ENCODE data around the gene INAFM2.

INAFM2 gene

GRCh38 chr15:40330368-40330836, 6.9 kb downstream of the INAFM2 start:
- DNase-seq: no peak

GRCh38 chr15:40331026-40331425, 7.5 kb downstream of the INAFM2 start:
- no peak for DNase-seq

- DNase-seq: no peak
These were observed 8.1 kb downstream of the INAFM2 start for GRCh38 chr15:40331637-40332036.

- DNase-seq: no peak
These were observed 8.8 kb downstream of the INAFM2 start for GRCh38 chr15:40332113-40332781.

GRCh38 chr15:40333922-40334492, 10.5 kb downstream of the INAFM2 start:
- no peak for DNase-seq

- no peak for DNase-seq
These were observed 11.0 kb downstream of the INAFM2 start for GRCh38 chr15:40334541-40334940.

GRCh38 chr15:40334941-40335795, 11.7 kb downstream of the INAFM2 start:
- DNase-seq: no peak

GRCh38 chr15:40335938-40336743, 12.6 kb downstream of the INAFM2 start:
- DNase-seq: no peak

GRCh38 chr15:40336744-40337122, 13.2 kb downstream of the INAFM2 start:
- DNase-seq: no peak

- DNase-seq: no peak
These were observed 14.1 kb downstream of the INAFM2 start for GRCh38 chr15:40337597-40337996.

- peak; percentile 32 for DNase-seq
These were observed 14.7 kb downstream of the INAFM2 start for GRCh38 chr15:40338041-40338657.

GRCh38 chr15:40338921-40339620, 15.6 kb downstream of the INAFM2 start:
- no peak for DNase-seq

GRCh38 chr15:40339621-40339945, 16.1 kb downstream of the INAFM2 start:
- DNase-seq: no peak

- no peak for DNase-seq
These were observed 16.7 kb downstream of the INAFM2 start for GRCh38 chr15:40340038-40340739.

GRCh38 chr15:40340740-40341400, 17.4 kb downstream of the INAFM2 start, which contains the start of gene CCDC9B:
Gene CCDC9B, minus strand, starts transcription at chr15:40340939. Its CDS starts 120 bp downstream, at chr15:40340819.
- DNase-seq: no peak

GRCh38 chr15:40342416-40343320, 19.2 kb downstream of the INAFM2 start:
- no peak for DNase-seq

- no peak for DNase-seq
These were observed 20.0 kb downstream of the INAFM2 start for GRCh38 chr15:40343512-40343911.

- DNase-seq: no peak
These were observed 20.7 kb downstream of the INAFM2 start for GRCh38 chr15:40344217-40344616.

- peak in 1 of 2 experiments; percentile 10 for DNase-seq
These were observed 21.2 kb downstream of the INAFM2 start for GRCh38 chr15:40344631-40345120.

Measured in NCI-H1930 (cell line).